HCT116 (cell line): ENCODE data around the gene TNFRSF14. TPM values are rescaled to one million over a fixed set of nuclear protein-coding genes. Genes with fewer than 3 reads are reported as not detected.

Experiments
- ATAC-seq: fragments of 200-7000 bp; cut with Tn5 transposase; 2 replicates; pipeline ENCODE4 v1.9.1; 2020; ENCODE audit warnings: mild to moderate bottlenecking, moderate library complexity
- BruUV-seq: library from RNA; stranded (reverse); fragments of 400-500 nt; replicated peaks from 2 replicates; lab custom pipeline; 2021; lab: Mats Ljungman, UMichigan
- CTCF ChIA-PET: fragments of 300-600 bp; sonication (Branson Sonifier 250); formaldehyde crosslinking; loops from one replicate; lab custom pipeline; 2021; ENCODE audit warnings: antibody characterized with exemption; lab: Charles Lee
- POLR2A ChIA-PET: fragments of 300-600, 350-600 bp; sonication (Branson Sonifier 250); formaldehyde crosslinking; loops from one replicate; lab custom pipeline; 2021; ENCODE audit warnings: antibody characterized with exemption; lab: Charles Lee
- RAD21 ChIA-PET, 2 experiments: fragments of 300-600 bp; sonication (Branson Sonifier 250); formaldehyde crosslinking; loops; one replicate each; lab custom pipeline; 2023; ENCODE audit warnings: low total read pairs in 2 of 2; ENCODE audit not compliant: uncharacterized antibody in 2 of 2, unreplicated experiment in 2 of 2, low non-redundant PET in 1 of 2; lab: Charles Lee
- DNase-seq: peaks from one replicate; pipeline ENCODE4 v3.0.0-alpha.2; 2010; ENCODE audit warnings: low read depth, low spot score
- H2AFZ ChIP-seq: fragments of 200-600 bp; shearing (Covaris generic), sonication (generic); 2 replicates; pipeline ENCODE4 v1.6.1; 2017; ENCODE audit warnings: low read depth, mixed run types, mixed read lengths, antibody characterized with exemption, low read length; ENCODE audit not compliant: poor library complexity, severe bottlenecking
- H3K27ac ChIP-seq: 2 replicates; pipeline ENCODE4 v1.5.1; 2012; ENCODE audit warnings: low read depth, low read length
- H3K27me3 ChIP-seq: fragments of 200-600 bp; sonication (generic); 2 replicates; pipeline ENCODE4 v1.6.1; 2016; ENCODE audit warnings: mixed run types, low read length, mixed read lengths; ENCODE audit not compliant: insufficient read depth
- H3K36me3 ChIP-seq, 2 experiments: fragments of 200-500 bp in 1 of 2; fragments of 200-600 bp in 1 of 2; sonication (Bioruptor generic) in 1 of 2; sonication (generic) in 1 of 2; 2 replicates each; pipeline versions ENCODE4 v1.5.1 to v1.6.1; 2014 to 2016; ENCODE audit warnings: low read length in 2 of 2, inconsistent platforms in 1 of 2, mixed read lengths in 1 of 2, mixed run types in 1 of 2; ENCODE audit not compliant: insufficient read depth in 2 of 2, control insufficient read depth in 1 of 2
- H3K4me1 ChIP-seq, 2 experiments: fragments of 200-600 bp in 1 of 2; sonication (generic) in 1 of 2; 2 replicates each; pipeline versions ENCODE4 v1.5.1 to v1.6.1; 2012 to 2017; ENCODE audit warnings: low read length in 2 of 2, inconsistent platforms in 1 of 2, mild to moderate bottlenecking in 1 of 2, mixed read lengths in 1 of 2, mixed run types in 1 of 2, moderate library complexity in 1 of 2; ENCODE audit not compliant: insufficient read depth in 2 of 2, control insufficient read depth in 1 of 2
- H3K4me2 ChIP-seq: fragments of 200-600 bp; sonication (generic); 2 replicates; pipeline ENCODE4 v1.6.1; 2017; ENCODE audit warnings: mixed run types, low read length, mixed read lengths
- H3K4me3 ChIP-seq, 2 experiments: fragments of 200-600 bp in 1 of 2; sonication (generic) in 1 of 2; replicated peaks in 1 of 2; 2 replicates each; pipeline ENCODE4 v1.5.1; 2011 to 2016; ENCODE audit warnings: low read length in 2 of 2, control low read depth in 1 of 2, low read depth in 1 of 2, mild to moderate bottlenecking in 1 of 2, mixed read lengths in 1 of 2, mixed run types in 1 of 2
- H3K79me2 ChIP-seq: fragments of 200-600 bp; sonication (generic); 2 replicates; pipeline ENCODE4 v1.6.1; 2017; ENCODE audit warnings: mild to moderate bottlenecking, mixed run types, low read length, moderate library complexity, mixed read lengths; ENCODE audit not compliant: insufficient read depth
- H3K9ac ChIP-seq: fragments of 200-600 bp; sonication (generic); 2 replicates; pipeline ENCODE4 v1.6.1; 2016; ENCODE audit warnings: low read length, mixed read lengths
- H3K9me2 ChIP-seq: fragments of 200-600 bp; sonication (generic), shearing (Covaris generic); 2 replicates; pipeline ENCODE4 v1.6.1; 2017; ENCODE audit warnings: mixed run types, mild to moderate bottlenecking, moderate library complexity; ENCODE audit not compliant: insufficient read depth
- H3K9me3 ChIP-seq, 2 experiments: fragments of 200-500 bp in 1 of 2; fragments of 200-600 bp in 1 of 2; sonication (Bioruptor generic) in 1 of 2; sonication (generic) in 1 of 2; 2 replicates each; pipeline ENCODE4 v1.6.1; 2014 to 2017; ENCODE audit warnings: low read length in 2 of 2, mixed read lengths in 2 of 2, inconsistent platforms in 1 of 2, low read depth in 1 of 2, mild to moderate bottlenecking in 1 of 2, mixed run types in 1 of 2, moderate library complexity in 1 of 2; ENCODE audit not compliant: control insufficient read depth in 1 of 2, insufficient read depth in 1 of 2
- H4K20me1 ChIP-seq: fragments of 200-600 bp; sonication (generic), shearing (Covaris generic); 2 replicates; pipeline ENCODE4 v1.6.1; 2017; ENCODE audit warnings: mixed run types, mild to moderate bottlenecking, moderate library complexity; ENCODE audit not compliant: insufficient read depth
- ATF3 ChIP-seq: IDR thresholded peaks from 2 replicates; pipeline ENCODE4 v1.6.1; 2012
- CBX3 ChIP-seq: IDR thresholded peaks from 2 replicates; pipeline ENCODE4 v1.6.1; 2012; ENCODE audit warnings: low read depth
- ELF1 ChIP-seq: IDR thresholded peaks from 2 replicates; pipeline ENCODE4 v1.6.1; 2012; ENCODE audit warnings: low read depth, borderline replicate concordance
- EZH2 ChIP-seq: fragments of 200-600 bp; sonication (generic); IDR thresholded peaks from 2 replicates; pipeline ENCODE4 v1.6.1; 2017; ENCODE audit warnings: antibody characterized with exemption, mixed run types
- EZH2phosphoT487 ChIP-seq: fragments of 200-600 bp; IDR thresholded peaks from 2 replicates; pipeline ENCODE4 v1.6.1; 2018; ENCODE audit warnings: antibody characterized with exemption, borderline replicate concordance
- JUND ChIP-seq: IDR thresholded peaks from 2 replicates; pipeline ENCODE4 v1.6.1; 2012
- POLR2A ChIP-seq: IDR thresholded peaks from 2 replicates; pipeline ENCODE4 v1.7.0; 2011; ENCODE audit warnings: borderline replicate concordance; ENCODE audit not compliant: insufficient read depth, insufficient read length; ENCODE audit errors: extremely low read depth
- SIN3A ChIP-seq: IDR thresholded peaks from 2 replicates; pipeline ENCODE4 v1.6.1; 2012; ENCODE audit warnings: low read depth
- ZFX ChIP-seq: fragments of 450-650 bp; IDR thresholded peaks from 2 replicates; pipeline ENCODE4 v1.6.1; 2017
- intact Hi-C: fragments of 100-400 bp; cut with micrococcal nuclease; formaldehyde crosslinking; loops from 2 replicates; pipeline ENCODE4 v1.10.0; 2022
- total RNA-seq: library from RNA; stranded (reverse); gene quantifications from one replicate; pipeline ENCODE4 v1.2.1, GENCODE V29; 2021; ENCODE audit not compliant: unreplicated experiment
- TF ChIP-seq, protein P1 (sequence below): IDR thresholded peaks from 2 replicates; pipeline ENCODE4 v1.6.1; 2012; ENCODE audit warnings: low read depth
- TF ChIP-seq, protein P2 (sequence below): IDR thresholded peaks from 2 replicates; pipeline ENCODE4 v1.6.1; 2012

The TNFRSF14 gene
- total RNA-seq, 1 experiment from 2014 or later: 0.66 TPM

GRCh38 chr1:2602311-2602835 is 46.2 kb downstream of the TNFRSF14 start:
- no peak overlapping the region for H2AFZ ChIP-seq
- no peak overlapping the region for H3K4me3 ChIP-seq
- no TSS peak for BruUV-seq
- DNase-seq (no peak), ATAC-seq (no peak)
- H3K27me3 ChIP-seq: 0 out of 2 replicates have a peak, but pooled peaks cover 5% of the 10 kb centered on the region
- CTCF ChIA-PET: no interaction called here
- RAD21 ChIA-PET: no interaction called here
- H3K79me2 ChIP-seq: no peaks in the 10 kb centered on the region
- no peaks in the 10 kb centered on the region for H3K36me3 ChIP-seq
- no peaks in the 10 kb centered on the region for H3K9me3 ChIP-seq
- intact Hi-C loops: no loop called here
- no peak overlapping the region for H3K9ac ChIP-seq
- no peaks in the 10 kb centered on the region for H4K20me1 ChIP-seq
- TF ChIP-seq ZFX (no peak), ATF3 (no peak), CBX3 (no peak), POLR2A (no peak), SIN3A (no peak), JUND (no peak), ELF1 (no peak), EZH2phosphoT487 (no peak), EZH2 (no peak)
- TF ChIP-seq, protein P1, sequence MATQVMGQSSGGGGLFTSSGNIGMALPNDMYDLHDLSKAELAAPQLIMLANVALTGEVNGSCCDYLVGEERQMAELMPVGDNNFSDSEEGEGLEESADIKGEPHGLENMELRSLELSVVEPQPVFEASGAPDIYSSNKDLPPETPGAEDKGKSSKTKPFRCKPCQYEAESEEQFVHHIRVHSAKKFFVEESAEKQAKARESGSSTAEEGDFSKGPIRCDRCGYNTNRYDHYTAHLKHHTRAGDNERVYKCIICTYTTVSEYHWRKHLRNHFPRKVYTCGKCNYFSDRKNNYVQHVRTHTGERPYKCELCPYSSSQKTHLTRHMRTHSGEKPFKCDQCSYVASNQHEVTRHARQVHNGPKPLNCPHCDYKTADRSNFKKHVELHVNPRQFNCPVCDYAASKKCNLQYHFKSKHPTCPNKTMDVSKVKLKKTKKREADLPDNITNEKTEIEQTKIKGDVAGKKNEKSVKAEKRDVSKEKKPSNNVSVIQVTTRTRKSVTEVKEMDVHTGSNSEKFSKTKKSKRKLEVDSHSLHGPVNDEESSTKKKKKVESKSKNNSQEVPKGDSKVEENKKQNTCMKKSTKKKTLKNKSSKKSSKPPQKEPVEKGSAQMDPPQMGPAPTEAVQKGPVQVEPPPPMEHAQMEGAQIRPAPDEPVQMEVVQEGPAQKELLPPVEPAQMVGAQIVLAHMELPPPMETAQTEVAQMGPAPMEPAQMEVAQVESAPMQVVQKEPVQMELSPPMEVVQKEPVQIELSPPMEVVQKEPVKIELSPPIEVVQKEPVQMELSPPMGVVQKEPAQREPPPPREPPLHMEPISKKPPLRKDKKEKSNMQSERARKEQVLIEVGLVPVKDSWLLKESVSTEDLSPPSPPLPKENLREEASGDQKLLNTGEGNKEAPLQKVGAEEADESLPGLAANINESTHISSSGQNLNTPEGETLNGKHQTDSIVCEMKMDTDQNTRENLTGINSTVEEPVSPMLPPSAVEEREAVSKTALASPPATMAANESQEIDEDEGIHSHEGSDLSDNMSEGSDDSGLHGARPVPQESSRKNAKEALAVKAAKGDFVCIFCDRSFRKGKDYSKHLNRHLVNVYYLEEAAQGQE: no peak
- TF ChIP-seq, protein P2, sequence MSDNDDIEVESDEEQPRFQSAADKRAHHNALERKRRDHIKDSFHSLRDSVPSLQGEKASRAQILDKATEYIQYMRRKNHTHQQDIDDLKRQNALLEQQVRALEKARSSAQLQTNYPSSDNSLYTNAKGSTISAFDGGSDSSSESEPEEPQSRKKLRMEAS: no peak
- no peak overlapping the region for H3K27ac ChIP-seq
- H3K9me2 ChIP-seq: no peaks in the 10 kb centered on the region
- no peaks in the 10 kb centered on the region for H3K4me1 ChIP-seq
- H3K4me2 ChIP-seq: no peak overlapping the region
- POLR2A ChIA-PET: no interaction called here
